ENCODE data around the gene CRACR2B.

- no peak for TF ChIP-seq CTCF (IDR thresholded peaks at IDR 0.05 in 4 of 5, conservative IDR thresholded peaks at IDR 0.05 in 1 of 5)
- TF ChIP-seq POLR2A (IDR thresholded peaks at IDR 0.05) = no peak
Observed at GRCh38 chr11:862081-862661, 34.5 kb downstream of the CRACR2B start.
